ENCODE measurements around the gene BTF3L4. TPM values are rescaled to one million over a fixed set of nuclear protein-coding genes. Genes with fewer than 3 reads are reported as not detected.

BTF3L4 gene
- total and polyA plus RNA-seq, 2 donors (not counting 1 experiment from before 2014, with no cell fraction given): 55.5 to 73.3 TPM

DNA sequence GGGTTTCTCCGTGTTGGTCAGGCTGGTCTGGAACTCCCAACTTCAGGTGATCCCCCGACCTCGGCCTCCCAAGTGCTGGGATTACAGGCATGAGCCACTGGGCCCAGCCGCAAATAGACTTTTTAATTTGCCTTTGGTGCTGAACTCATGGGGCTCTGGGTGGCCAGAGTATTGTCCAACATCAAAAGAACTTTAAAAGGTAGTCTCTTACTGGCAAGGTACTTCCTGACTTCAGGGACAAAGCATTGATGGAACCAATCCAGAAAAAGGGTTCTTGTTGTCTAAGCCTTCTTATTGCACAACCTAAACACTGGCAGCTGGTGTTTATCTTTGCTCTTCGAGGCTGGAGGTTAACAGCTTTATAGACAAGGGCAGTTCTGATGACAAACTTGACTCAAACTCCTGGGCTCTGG is 18.7 kb upstream of the BTF3L4 start:
- Histone ChIP-seq H3K27me3 (ENCODE audit: control insufficient read depth, insufficient read depth, low read length) (no peaks in the 10 kb centered on the region), H2AFZ (ENCODE audit: low read length) (no peak overlapping the region), H3K27ac (ENCODE audit: insufficient read depth, low read length) (no peak overlapping the region), H3K4me3 (replicated peaks in 1 of 4; ENCODE audit: control extremely low read depth in 1 of 4, insufficient read depth in 1 of 4, low read depth in 3 of 4, low read length in 4 of 4) (no peak overlapping the region), H3K9me3 (ENCODE audit: control insufficient read depth, insufficient read depth, low read depth, low read length) (no peaks in the 10 kb centered on the region), H3K4me1 (ENCODE audit: control insufficient read depth, extremely low read depth, insufficient read depth, low read length) (peaks cover 2% of the 10 kb centered on the region), H3K79me2 (ENCODE audit: control insufficient read depth, insufficient read depth, low read length) (peaks cover 11% of the 10 kb centered on the region), H3K4me2 (ENCODE audit: extremely low read depth, insufficient read depth, low read length) (no peak overlapping the region), H3K36me3 (ENCODE audit: control insufficient read depth, insufficient read depth, low read length) (no peaks in the 10 kb centered on the region), H3K9ac (ENCODE audit: insufficient read depth, low read length) (no peak overlapping the region), H4K20me1 (ENCODE audit: control insufficient read depth, extremely low read depth, insufficient read depth, low read length) (no peaks in the 10 kb centered on the region)
- no peak for TF ChIP-seq EZH2 (IDR thresholded peaks at IDR 0.05; ENCODE audit: low read length, missing control alignments)
- TF ChIP-seq, protein P1, sequence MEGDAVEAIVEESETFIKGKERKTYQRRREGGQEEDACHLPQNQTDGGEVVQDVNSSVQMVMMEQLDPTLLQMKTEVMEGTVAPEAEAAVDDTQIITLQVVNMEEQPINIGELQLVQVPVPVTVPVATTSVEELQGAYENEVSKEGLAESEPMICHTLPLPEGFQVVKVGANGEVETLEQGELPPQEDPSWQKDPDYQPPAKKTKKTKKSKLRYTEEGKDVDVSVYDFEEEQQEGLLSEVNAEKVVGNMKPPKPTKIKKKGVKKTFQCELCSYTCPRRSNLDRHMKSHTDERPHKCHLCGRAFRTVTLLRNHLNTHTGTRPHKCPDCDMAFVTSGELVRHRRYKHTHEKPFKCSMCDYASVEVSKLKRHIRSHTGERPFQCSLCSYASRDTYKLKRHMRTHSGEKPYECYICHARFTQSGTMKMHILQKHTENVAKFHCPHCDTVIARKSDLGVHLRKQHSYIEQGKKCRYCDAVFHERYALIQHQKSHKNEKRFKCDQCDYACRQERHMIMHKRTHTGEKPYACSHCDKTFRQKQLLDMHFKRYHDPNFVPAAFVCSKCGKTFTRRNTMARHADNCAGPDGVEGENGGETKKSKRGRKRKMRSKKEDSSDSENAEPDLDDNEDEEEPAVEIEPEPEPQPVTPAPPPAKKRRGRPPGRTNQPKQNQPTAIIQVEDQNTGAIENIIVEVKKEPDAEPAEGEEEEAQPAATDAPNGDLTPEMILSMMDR (conservative IDR thresholded peaks at IDR 0.05 in 1 of 2, IDR thresholded peaks at IDR 0.05 in 1 of 2; ENCODE audit: low read depth in 1 of 2, low read length in 2 of 2): no peak
- peak in 1 of 2 donors; percentile 60 for DNase-seq (ENCODE audit: low read depth in 2 of 2)

DNA sequence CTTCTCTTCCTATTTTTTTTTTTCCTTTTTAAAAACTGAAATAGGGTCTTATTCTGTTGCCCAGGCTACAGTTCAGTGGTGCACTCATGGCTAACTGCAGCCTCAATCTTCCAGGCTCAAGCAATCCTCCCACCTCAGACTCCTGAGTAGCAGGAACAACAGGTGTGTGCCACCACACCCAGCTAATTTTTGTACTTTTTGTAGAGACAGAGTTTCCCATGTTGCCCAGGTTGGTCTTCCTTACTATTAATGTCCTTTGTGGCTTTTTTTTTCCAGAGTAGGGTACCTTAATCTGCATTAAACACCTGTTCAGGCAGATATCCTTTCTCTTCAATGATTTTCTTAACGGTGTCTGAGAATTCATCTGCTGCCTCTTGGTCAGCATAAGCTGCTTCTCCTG is 18.2 kb upstream of the BTF3L4 start:
- no peaks in the 10 kb centered on the region for H3K27me3 ChIP-seq (ENCODE audit: control insufficient read depth, insufficient read depth, low read length)
- DNase-seq (ENCODE audit: low read depth in 2 of 2): no peak
- peaks cover 2% of the 10 kb centered on the region for H3K4me1 ChIP-seq (ENCODE audit: control insufficient read depth, extremely low read depth, insufficient read depth, low read length)
- H4K20me1 ChIP-seq (ENCODE audit: control insufficient read depth, extremely low read depth, insufficient read depth, low read length): no peaks in the 10 kb centered on the region
- TF ChIP-seq, protein P1 (conservative IDR thresholded peaks at IDR 0.05 in 1 of 2, IDR thresholded peaks at IDR 0.05 in 1 of 2; ENCODE audit: low read depth in 1 of 2, low read length in 2 of 2): no peak
- no peak for TF ChIP-seq EZH2 (IDR thresholded peaks at IDR 0.05; ENCODE audit: low read length, missing control alignments)
- no peak overlapping the region for H2AFZ ChIP-seq (ENCODE audit: low read length)
- H3K4me3 ChIP-seq (replicated peaks in 1 of 4; ENCODE audit: control extremely low read depth in 1 of 4, insufficient read depth in 1 of 4, low read depth in 3 of 4, low read length in 4 of 4): no peak overlapping the region
- H3K9me3 ChIP-seq (ENCODE audit: control insufficient read depth, insufficient read depth, low read depth, low read length): no peaks in the 10 kb centered on the region
- H3K79me2 ChIP-seq (ENCODE audit: control insufficient read depth, insufficient read depth, low read length): peaks cover 6% of the 10 kb centered on the region
- H3K9ac ChIP-seq (ENCODE audit: insufficient read depth, low read length): no peak overlapping the region
- no peak overlapping the region for H3K4me2 ChIP-seq (ENCODE audit: extremely low read depth, insufficient read depth, low read length)
- H3K27ac ChIP-seq (ENCODE audit: insufficient read depth, low read length): no peak overlapping the region
- no peaks in the 10 kb centered on the region for H3K36me3 ChIP-seq (ENCODE audit: control insufficient read depth, insufficient read depth, low read length)

DNA sequence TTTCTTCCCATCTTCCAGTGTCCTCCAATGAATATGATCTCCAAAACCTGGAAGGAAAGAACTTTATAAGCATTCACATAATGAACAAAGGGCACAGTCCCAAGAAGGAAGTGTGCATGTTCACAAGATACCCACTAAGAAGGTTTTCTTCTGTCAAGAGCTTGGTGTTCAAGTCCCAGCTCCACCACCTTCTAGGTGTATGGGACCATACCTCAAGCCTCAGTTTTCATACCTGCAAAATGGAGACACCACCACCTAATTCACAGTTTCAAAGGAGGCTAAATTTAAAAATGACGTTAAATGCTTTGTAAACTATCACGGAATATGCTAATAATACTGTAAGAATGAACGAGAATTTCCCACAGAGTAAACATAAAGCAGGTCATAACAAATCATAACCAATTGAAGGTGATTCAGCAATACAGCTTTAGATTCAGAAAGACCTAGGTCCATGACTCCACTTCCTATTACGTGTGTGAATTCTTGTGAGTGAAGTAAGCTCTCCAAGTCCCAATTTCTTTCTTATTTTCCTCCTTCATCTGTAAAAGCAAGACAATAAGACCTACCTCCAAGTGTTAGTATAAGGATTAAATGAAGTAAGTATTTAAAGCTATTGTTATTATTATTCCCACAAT is 14.4 kb upstream of the BTF3L4 start:
- Histone ChIP-seq H3K4me2 (ENCODE audit: extremely low read depth, insufficient read depth, low read length) (no peak overlapping the region), H3K4me3 (replicated peaks in 1 of 4; ENCODE audit: control extremely low read depth in 1 of 4, insufficient read depth in 1 of 4, low read depth in 3 of 4, low read length in 4 of 4) (no peak overlapping the region), H2AFZ (ENCODE audit: low read length) (no peak overlapping the region), H3K4me1 (ENCODE audit: control insufficient read depth, extremely low read depth, insufficient read depth, low read length) (no peaks in the 10 kb centered on the region), H3K9me3 (ENCODE audit: control insufficient read depth, insufficient read depth, low read depth, low read length) (no peaks in the 10 kb centered on the region), H3K36me3 (ENCODE audit: control insufficient read depth, insufficient read depth, low read length) (no peaks in the 10 kb centered on the region), H3K27ac (ENCODE audit: insufficient read depth, low read length) (no peak overlapping the region), H3K9ac (ENCODE audit: insufficient read depth, low read length) (no peak overlapping the region), H4K20me1 (ENCODE audit: control insufficient read depth, extremely low read depth, insufficient read depth, low read length) (no peaks in the 10 kb centered on the region), H3K27me3 (ENCODE audit: control insufficient read depth, insufficient read depth, low read length) (no peaks in the 10 kb centered on the region), H3K79me2 (ENCODE audit: control insufficient read depth, insufficient read depth, low read length) (peaks cover 3% of the 10 kb centered on the region)
- no peak for DNase-seq (ENCODE audit: low read depth in 2 of 2)
- TF ChIP-seq, protein P1 (conservative IDR thresholded peaks at IDR 0.05 in 1 of 2, IDR thresholded peaks at IDR 0.05 in 1 of 2; ENCODE audit: low read depth in 1 of 2, low read length in 2 of 2): no peak
- TF ChIP-seq EZH2 (IDR thresholded peaks at IDR 0.05; ENCODE audit: low read length, missing control alignments): no peak
